Midbrain (tissue), 1 donor: Measurements from ENCODE around the gene LSMEM2.
A peak's percentile ranks its signal among the peaks of the same experiment; 100 is the strongest.
"Not testable (repeated sequence)": the region's sequence is repeated elsewhere in the genome, so short reads cannot be mapped to it uniquely, and the experiment has no call there.

Source experiments
- DNase-seq: peaks from one replicate; lab custom pipeline; 2025; lab: John Stamatoyannopoulos, UW

The LSMEM2 gene

DNA sequence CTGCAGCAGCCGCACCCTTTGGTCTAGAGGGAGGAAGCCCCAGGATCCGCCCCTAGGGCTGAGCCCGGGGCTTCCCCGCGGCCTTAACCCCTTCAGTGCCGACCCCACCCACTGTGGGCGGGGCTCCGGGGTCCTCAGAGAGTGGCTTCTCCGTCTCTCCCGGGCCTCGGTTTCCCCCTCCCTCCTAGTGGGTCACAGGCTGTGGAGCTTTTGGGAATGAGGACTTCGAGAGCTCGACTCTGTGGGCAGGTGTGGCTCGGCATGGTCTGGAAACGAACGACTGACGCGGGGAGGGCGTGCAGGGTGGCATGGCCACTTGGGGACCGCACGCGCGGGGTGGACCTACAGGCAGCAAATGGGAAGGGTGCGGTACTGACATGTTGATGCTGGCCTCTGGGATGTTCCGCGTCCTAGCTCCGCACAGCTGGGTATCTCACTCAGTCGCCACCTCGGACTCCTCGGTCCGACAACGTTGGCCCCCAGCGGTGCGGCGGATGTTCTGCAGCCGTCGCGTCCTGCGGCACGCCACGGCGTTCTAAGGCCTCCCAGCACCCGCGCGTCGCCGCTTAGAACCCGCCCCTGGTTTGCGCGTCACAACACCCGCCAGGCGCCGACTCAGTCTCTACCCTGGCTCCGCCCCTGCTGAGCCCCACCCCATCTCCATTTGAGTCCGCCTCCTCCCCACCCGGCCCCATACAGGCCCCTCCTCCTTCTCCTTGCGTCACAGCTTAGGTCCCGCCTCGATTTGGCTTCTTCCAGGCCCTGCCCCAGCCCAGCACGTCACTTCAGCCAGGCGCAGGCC, 20.1 kb downstream of the LSMEM2 start, which contains the start of the genes HYAL3 and NAA80:
TSS of gene HYAL3 (minus strand) at position 570 of the 802 bp plus-strand sequence. CDS start 3,803 bp downstream, outside the sequence.
TSS of gene NAA80 (minus strand) at position 570 of the 802 bp plus-strand sequence. CDS start 1,942 bp downstream, outside the sequence.
- DNase-seq: peak; percentile 100

GRCh38 chr3:50299638-50299928, 20.7 kb downstream of the LSMEM2 start:
- no peak for DNase-seq

- peak; percentile 78 for DNase-seq
Observed at GRCh38 chr3:50299929-50300680, 21.2 kb downstream of the LSMEM2 start.

- no peak for DNase-seq
Observed at GRCh38 chr3:50300681-50301254, 21.9 kb downstream of the LSMEM2 start.

DNA sequence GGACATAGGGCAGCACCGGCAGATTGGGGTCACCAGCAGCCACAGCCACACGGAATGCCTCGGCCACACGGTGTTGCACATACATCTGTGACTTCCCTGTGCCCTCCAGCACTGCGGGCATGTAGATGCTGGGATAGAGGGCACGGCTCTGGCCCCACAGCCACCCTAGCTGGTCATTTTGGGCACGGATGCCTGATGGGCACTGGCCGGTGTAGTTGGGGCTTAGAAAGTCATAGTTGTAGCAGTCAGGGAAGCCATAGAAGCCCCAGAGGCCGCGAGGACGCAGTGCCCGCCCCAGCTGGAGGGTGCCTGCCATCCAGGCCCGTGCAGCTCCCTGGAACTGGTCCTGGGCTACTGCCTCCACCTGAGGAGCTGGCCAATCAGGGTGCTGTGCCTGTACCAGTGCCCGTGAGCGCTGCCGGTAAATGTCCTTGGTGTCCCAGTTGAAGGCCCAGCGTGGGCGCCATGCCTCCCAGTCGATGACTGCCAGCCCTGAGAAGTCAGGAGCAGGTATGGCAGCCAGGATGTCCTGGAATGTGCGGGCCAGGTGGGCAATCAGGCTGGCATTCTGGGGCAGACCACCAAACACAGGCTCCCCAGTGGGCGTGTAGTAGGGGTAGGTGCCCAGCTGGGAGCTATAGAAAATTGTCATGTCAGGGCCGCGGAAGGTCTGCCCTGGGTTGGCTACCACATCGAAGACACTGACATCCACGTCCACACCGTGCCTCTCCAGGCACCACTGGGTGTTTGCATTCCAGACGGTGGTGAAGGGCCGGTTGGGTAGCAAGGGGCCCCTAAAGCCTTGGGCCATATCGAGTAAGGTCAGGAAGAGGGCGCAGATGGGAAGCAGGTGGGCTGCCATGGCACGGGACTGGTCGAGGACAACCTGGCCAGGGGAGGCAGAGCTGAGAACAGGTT, 23.5 kb downstream of the LSMEM2 start:
- DNase-seq: no peak

GRCh38 chr3:50303013-50303815, 24.3 kb downstream of the LSMEM2 start, which contains the start of gene HYAL1:
TSS of gene HYAL1 (minus strand) at chr3:50303574. CDS start at chr3:50302956, 618 bp downstream.
- DNase-seq: no peak

DNA sequence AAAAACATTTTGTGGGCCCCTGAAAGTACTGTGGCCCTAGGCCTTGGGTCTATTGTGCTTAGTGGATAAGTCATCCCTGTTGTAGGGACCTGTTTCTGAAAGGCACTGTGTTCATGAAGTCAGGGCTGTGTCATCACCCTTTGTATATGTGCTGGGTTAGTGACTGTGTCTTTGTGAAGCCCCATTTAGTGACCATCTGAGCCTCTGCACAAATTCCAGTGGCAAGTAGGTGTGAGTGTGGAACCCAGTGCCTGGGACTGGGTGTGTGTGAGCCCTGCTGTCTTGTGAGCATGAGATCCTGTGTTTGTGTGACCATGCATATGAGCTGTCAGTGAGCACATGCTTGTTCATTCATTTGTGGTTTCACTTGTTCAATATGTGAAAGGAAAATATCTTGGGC, 25.7 kb downstream of the LSMEM2 start:
- DNase-seq: no peak

- DNase-seq: not testable (repeated sequence)
Observed at GRCh38 chr3:50312041-50312440, 33.2 kb downstream of the LSMEM2 start.

GRCh38 chr3:50314342-50314741, 35.5 kb downstream of the LSMEM2 start:
- DNase-seq: no peak

DNA sequence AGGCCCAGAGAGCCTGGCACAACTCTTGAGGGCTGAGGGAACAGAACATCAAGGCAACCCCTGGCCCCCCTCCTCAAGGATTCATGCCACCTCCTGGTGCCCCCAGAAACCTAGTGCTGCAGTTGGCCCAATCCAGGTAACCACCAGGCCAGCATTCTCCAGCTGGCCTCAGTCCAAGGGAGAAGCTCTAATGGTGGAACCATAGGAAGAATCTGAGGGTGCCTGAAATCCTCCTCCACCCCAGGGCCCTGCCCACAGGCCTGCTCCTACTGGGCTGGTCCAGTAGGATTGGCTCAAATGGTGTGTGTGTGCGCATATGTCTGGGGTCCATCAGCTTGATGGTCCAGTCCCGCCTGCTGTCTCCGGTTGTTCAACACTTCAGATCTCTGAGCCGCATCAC, 35.9 kb downstream of the LSMEM2 start:
- no peak for DNase-seq

DNA sequence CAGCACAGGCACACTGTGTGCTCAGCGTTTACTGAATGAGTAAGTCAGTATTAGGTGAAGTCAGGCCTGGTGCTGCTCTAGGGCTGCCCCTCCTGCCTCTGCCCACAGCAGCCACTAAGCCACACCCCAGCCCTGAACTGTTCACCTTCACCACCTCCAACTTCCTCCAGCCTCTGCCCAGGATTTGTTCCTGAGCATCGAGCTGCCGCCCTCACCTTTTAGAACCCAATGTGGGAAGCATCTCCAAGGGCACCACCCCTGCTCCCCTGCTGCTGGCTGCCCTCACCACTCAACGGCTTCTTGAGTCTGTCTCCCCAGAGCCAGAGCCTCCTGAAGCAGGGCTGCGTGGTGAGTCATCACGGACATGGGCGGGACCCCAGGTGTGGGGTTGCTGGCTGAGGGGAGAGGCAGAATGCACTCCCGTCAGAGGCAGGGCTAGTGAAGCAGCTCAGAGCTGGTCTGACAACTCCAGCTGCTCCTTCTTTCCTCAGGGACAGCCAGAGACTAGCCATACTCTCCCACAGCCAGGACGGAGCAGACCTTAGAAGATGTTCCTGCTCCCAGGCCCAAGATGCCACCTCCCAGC, 37.9 kb downstream of the LSMEM2 start:
- DNase-seq: no peak

GRCh38 chr3:50317300-50317699, 38.4 kb downstream of the LSMEM2 start:
- DNase-seq: no peak

DNA sequence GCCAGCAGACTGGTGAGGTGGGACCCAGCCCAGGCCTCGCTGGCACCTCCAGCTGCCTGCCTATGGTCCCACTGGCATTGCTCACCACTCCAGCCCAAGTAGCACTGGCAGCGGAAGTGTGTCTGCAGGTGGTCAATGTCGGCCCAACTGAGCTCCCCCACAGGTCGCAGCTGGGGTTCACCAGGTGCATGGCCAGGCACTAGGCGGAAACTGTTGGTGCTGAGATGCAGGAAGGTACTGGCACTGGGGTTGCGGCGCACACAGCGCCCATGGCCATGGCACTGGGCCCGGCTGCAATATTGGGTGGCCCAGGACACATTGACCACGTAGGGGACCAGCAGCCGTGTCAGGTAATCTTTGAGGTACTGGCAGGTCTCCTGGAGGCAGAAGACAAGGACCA, 39.3 kb downstream of the LSMEM2 start:
- no peak for DNase-seq

GRCh38 chr3:50318615-50319014, 39.7 kb downstream of the LSMEM2 start:
- no peak for DNase-seq

DNA sequence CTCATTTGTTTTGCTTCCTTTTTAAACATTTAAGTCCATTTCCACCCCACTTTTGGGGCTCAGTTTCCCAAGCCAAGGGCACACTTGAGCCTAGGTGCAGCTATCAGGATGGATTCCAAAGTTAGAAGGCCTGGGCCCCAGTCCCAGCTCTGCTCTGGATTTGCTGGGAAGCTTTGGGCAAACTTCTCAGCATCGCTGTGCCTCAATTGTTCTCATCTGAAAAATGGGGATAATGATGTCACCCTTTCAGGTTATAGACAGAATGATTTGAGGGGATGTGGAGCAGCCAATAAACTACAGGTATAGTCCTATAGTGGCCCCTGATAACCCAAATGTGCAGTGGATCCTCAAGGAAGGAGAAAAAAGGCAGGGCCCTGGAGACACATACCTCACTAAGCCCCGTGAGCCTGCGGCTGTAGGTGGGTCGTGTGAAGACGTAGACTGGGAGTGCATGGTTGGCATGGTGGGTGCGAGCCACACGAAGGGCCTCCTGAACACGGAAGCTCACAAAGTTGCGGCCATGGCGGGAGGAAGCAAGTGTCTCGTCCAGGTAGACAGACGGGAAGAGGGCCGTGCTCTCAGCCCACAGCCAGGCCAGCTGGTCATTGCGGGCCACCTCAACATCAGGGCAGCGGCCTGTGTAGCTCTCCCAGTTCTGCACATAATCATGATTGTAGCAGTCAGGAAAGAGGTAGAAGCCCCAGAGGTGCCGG, 40.5 kb downstream of the LSMEM2 start:
- no peak for DNase-seq

DNA sequence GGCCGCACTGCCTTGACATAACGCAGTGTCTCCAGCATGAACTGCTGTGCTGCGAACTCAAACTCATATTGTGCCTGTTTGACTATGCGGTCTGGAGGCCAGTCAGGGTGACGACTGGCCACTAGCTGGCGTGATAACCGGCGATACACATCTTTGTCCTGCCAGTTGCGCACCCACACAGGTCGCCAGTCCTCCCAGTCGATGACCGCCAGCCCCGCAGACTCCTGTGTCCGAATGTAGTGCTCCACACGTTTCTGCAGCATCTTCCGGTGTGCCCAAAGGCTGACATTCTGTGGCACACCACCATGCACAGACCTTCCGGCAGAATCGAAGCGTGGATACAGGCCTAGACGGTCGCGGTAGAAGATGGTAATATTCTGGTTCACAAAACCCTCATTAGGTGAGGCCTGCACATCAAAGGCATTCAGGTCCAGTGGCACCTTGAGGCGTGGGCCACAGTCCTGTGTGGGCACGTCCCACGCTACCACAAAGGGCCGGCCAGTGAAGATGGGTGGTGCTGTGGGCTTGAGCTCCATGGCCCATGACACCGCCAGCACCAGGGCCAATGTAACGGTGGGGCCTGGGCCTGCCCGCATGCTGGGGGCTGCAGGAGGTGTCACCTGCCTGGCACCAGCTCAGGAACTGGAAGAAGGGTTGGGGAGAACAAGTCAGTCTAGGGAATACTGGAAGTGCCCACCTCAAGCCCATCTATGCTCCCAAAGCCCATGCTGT, 41.2 kb downstream of the LSMEM2 start:
- no peak for DNase-seq

DNA sequence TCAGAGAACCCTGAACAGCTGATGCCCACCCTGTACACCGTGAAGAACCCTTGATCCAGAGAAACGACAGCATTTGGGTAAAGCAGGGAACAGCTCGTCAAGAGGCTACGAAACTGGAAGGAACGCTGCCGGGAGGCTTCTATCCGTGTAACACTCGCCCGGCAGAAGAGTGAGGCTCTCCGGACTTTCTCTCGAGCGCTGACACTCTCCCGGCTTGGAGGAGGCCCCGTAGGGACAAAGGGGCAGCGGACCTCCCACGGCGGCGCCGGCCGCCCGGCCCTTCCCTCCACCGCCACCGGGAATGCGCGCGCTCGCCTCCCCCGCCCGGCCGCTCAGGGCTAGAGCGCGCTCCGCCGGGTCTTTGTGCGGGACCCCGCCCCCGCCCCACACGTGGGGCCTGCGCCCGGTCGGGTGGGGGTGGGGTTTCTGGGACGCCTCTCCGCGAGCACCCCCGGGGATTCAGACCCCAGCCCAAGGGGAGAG, 42.0 kb downstream of the LSMEM2 start:
- peak; percentile 89 for DNase-seq

- peak; percentile 93 for DNase-seq
Observed at GRCh38 chr3:50321336-50322114, 42.6 kb downstream of the LSMEM2 start.
